ENCODE results near the gene AHSP. TPM values are rescaled to one million over a fixed set of nuclear protein-coding genes. Genes with fewer than 3 reads are reported as not detected.
A peak's percentile ranks its signal among the peaks of the same experiment; 100 is the strongest.
"Not testable (repeated sequence)": the region's sequence is repeated elsewhere in the genome, so short reads cannot be mapped to it uniquely, and the experiment has no call there.

AHSP gene
- total RNA-seq, 6 experiments from 2014 or later = not detected

GRCh38 chr16:31568577-31569359, 41.1 kb downstream of the AHSP start:
- H3K9me3 Mint-ChIP-seq = peaks cover 13% of the 10 kb centered on the region; the same call in 1 of the 2 replicates
- DNase-seq = no peak
- H3K36me3 Mint-ChIP-seq (ENCODE audit: low read depth) = no peaks in the 10 kb centered on the region
- H3K27ac Mint-ChIP-seq = no peak overlapping the region
- TF ChIP-seq, protein P1, sequence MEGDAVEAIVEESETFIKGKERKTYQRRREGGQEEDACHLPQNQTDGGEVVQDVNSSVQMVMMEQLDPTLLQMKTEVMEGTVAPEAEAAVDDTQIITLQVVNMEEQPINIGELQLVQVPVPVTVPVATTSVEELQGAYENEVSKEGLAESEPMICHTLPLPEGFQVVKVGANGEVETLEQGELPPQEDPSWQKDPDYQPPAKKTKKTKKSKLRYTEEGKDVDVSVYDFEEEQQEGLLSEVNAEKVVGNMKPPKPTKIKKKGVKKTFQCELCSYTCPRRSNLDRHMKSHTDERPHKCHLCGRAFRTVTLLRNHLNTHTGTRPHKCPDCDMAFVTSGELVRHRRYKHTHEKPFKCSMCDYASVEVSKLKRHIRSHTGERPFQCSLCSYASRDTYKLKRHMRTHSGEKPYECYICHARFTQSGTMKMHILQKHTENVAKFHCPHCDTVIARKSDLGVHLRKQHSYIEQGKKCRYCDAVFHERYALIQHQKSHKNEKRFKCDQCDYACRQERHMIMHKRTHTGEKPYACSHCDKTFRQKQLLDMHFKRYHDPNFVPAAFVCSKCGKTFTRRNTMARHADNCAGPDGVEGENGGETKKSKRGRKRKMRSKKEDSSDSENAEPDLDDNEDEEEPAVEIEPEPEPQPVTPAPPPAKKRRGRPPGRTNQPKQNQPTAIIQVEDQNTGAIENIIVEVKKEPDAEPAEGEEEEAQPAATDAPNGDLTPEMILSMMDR (IDR thresholded peaks at IDR 0.05) = no peak
- peaks cover 2% of the 10 kb centered on the region for H3K27me3 Mint-ChIP-seq (ENCODE audit: insufficient read depth)
- H3K4me3 Mint-ChIP-seq = no peak overlapping the region
- H3K4me1 Mint-ChIP-seq (ENCODE audit: low read depth) = 0 out of 2 replicates have a peak, but pooled peaks cover 2% of the 10 kb centered on the region

- H3K4me1 Mint-ChIP-seq (ENCODE audit: low read depth) = 0 out of 2 replicates have a peak, but pooled peaks cover 7% of the 10 kb centered on the region
- peaks cover 13% of the 10 kb centered on the region; the same call in 1 of the 2 replicates for H3K9me3 Mint-ChIP-seq
- TF ChIP-seq, protein P1 (IDR thresholded peaks at IDR 0.05) = no peak
- no peak overlapping the region for H3K4me3 Mint-ChIP-seq
- no peak overlapping the region for H3K27ac Mint-ChIP-seq
- no peaks in the 10 kb centered on the region for H3K36me3 Mint-ChIP-seq (ENCODE audit: low read depth)
- no peak for DNase-seq
- peaks cover 2% of the 10 kb centered on the region for H3K27me3 Mint-ChIP-seq (ENCODE audit: insufficient read depth)
Observed at GRCh38 chr16:31569360-31569717, 41.6 kb downstream of the AHSP start.

DNA sequence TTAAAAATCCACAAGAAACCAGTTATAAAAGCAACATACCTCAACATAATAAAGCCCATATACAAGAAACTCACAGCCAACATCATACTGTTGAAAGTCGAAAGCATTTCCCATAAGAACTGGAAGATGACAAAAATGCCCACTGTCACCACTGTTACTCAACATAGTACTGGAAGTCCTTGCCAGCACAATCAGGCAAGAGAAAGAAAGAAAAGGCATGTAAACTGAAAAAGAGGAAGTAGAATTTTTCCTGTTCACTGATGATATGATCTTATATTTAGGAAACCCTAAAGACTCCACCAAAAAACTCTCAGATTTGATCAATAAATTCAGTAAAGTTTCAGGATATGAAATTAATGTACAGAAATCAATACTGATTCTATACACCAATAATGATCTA, 45.1 kb downstream of the AHSP start:
- Mint-ChIP-seq H3K27ac (no peak overlapping the region), H3K27me3 (ENCODE audit: insufficient read depth) (no peaks in the 10 kb centered on the region), H3K9me3 (peaks cover 25% of the 10 kb centered on the region), H3K36me3 (ENCODE audit: low read depth) (no peaks in the 10 kb centered on the region; the same call in 1 of the 2 replicates), H3K4me3 (no peak overlapping the region), H3K4me1 (ENCODE audit: low read depth) (0 out of 2 replicates have a peak, but pooled peaks cover 7% of the 10 kb centered on the region)
- DNase-seq = no peak
- TF ChIP-seq, protein P1 (IDR thresholded peaks at IDR 0.05) = no peak

DNA sequence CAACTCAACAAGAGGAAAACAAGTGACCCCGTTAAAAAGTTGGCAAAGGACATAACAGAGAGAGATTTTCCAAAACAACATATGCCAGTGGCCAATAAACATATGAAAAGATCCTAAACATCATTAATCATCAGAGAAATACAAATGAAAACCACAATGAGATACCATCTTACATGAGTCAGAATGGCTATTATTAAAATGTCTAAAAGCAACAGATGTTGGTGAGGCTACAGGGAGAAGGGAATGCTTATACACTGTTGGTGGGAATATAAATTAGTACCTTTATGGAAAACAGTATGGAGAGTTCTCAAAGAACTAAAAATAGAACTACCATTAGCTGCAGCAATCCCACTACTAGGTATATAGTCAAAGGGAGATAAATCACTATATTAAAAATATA, 46.5 kb downstream of the AHSP start:
- peaks cover 30% of the 10 kb centered on the region for H3K9me3 Mint-ChIP-seq
- DNase-seq = peak; percentile 20
- H3K4me1 Mint-ChIP-seq (ENCODE audit: low read depth); H3K27me3 Mint-ChIP-seq (ENCODE audit: insufficient read depth); H3K27ac Mint-ChIP-seq; H3K4me3 Mint-ChIP-seq; H3K36me3 Mint-ChIP-seq (ENCODE audit: low read depth): not testable (repeated sequence)

DNA sequence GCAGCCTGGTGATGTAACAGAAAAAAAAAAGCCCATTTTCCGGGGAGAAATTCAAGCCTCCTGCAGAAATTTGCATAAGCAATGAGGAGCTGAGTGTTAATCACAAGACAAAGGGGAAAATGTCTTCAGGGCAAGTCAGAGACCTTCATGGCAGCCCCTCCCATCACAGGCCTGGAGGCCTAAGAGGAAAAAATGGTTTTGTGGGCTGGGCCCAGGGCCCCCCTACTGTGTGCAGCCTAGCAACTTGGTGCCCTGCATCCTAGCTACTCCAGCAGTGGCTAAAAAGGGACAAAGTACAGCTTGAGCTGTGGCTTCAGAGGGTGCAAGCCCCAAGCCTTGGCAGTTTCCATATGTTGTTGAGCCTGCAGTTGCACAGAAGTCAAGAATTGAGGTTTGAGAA, 49.7 kb downstream of the AHSP start:
- Mint-ChIP-seq H3K27me3 (ENCODE audit: insufficient read depth) (peaks cover 5% of the 10 kb centered on the region), H3K4me1 (ENCODE audit: low read depth) (0 out of 2 replicates have a peak, but pooled peaks cover 7% of the 10 kb centered on the region), H3K4me3 (no peak overlapping the region), H3K27ac (no peak overlapping the region), H3K9me3 (peaks cover 39% of the 10 kb centered on the region), H3K36me3 (ENCODE audit: low read depth) (no peaks in the 10 kb centered on the region; the same call in 1 of the 2 replicates)
- TF ChIP-seq, protein P1 (IDR thresholded peaks at IDR 0.05) = no peak
- DNase-seq = no peak

Other genes with a start within 250 kb of the AHSP start
- gene ITGAX, start 172.7 kb upstream of the AHSP start, total RNA-seq (2021; fragmentation: NEBNext Ultra II Directional; extraction: Animal tissue kit (Norgen Biotek cat#: 25700)) = not detected
- not detected for gene ITGAD, start 134.6 kb upstream of the AHSP start, total RNA-seq (2021; fragmentation: NEBNext Ultra II Directional; extraction: Animal tissue kit (Norgen Biotek cat#: 25700))
- not detected for gene COX6A2, start 99.5 kb upstream of the AHSP start, total RNA-seq (2021; fragmentation: NEBNext Ultra II Directional; extraction: Animal tissue kit (Norgen Biotek cat#: 25700))
- gene ZNF843, start 85.1 kb upstream of the AHSP start, total RNA-seq (2021; fragmentation: NEBNext Ultra II Directional; extraction: Animal tissue kit (Norgen Biotek cat#: 25700)) = under 1 TPM; 0.14 to 0.47 (median 0.23) TPM
- gene ARMC5, start 68.4 kb upstream of the AHSP start, total RNA-seq (2021; fragmentation: NEBNext Ultra II Directional; extraction: Animal tissue kit (Norgen Biotek cat#: 25700)) = 10 to 100 TPM in 2 of 6 experiments, 1 to 10 TPM in 4; 7.6 to 11.8 (median 9.3) TPM
- 100 to 1,000 TPM; 163 to 209 (median 191) TPM for gene TGFB1I1, start 55.7 kb upstream of the AHSP start, total RNA-seq (2021; fragmentation: NEBNext Ultra II Directional; extraction: Animal tissue kit (Norgen Biotek cat#: 25700))
- gene SLC5A2, start 44.8 kb upstream of the AHSP start, total RNA-seq (2021; fragmentation: NEBNext Ultra II Directional; extraction: Animal tissue kit (Norgen Biotek cat#: 25700)) = under 1 TPM in 2 of 6 experiments, not detected in 4; 0.19 to 0.21 TPM
- 10 to 100 TPM; 55.9 to 77.7 (median 63.6) TPM for gene RUSF1, start 19.5 kb upstream of the AHSP start, total RNA-seq (2021; fragmentation: NEBNext Ultra II Directional; extraction: Animal tissue kit (Norgen Biotek cat#: 25700))